ENCODE data around the gene SDHC.

- TF ChIP-seq CTCF (IDR thresholded peaks at IDR 0.05) (no peak), EZH2 (IDR thresholded peaks at IDR 0.05; ENCODE audit: borderline replicate concordance, insufficient read depth, low read depth, low read length, poor library complexity, severe bottlenecking) (no peak)
These were observed 75.7 kb downstream of the SDHC start for GRCh38 chr1:161389691-161390558.

Measured in B cell (primary cell).